Neural crest cell (in vitro differentiated cells): Measurements from ENCODE around the gene TRIM10. TPM values are rescaled to one million over a fixed set of nuclear protein-coding genes. Genes with fewer than 3 reads are reported as not detected.

Source experiments
- DNase-seq: peaks from one replicate; pipeline ENCODE4 v3.0.0; 2021; ENCODE audit warnings: low read depth, mixed read lengths, low spot score
- H3K27ac Mint-ChIP-seq: one replicate; pipeline ENCODE4 v1.8.0; 2021; ENCODE audit warnings: mild to moderate bottlenecking, mixed read lengths; ENCODE audit not compliant: unreplicated experiment
- H3K27me3 Mint-ChIP-seq: 2 replicates; pipeline ENCODE4 v1.8.0; 2021; ENCODE audit warnings: low read depth, mild to moderate bottlenecking, mixed read lengths
- H3K36me3 Mint-ChIP-seq: 2 replicates; pipeline ENCODE4 v1.8.0; 2021; ENCODE audit warnings: low read depth, mild to moderate bottlenecking, mixed read lengths
- H3K4me1 Mint-ChIP-seq: 2 replicates; pipeline ENCODE4 v1.8.0; 2021; ENCODE audit warnings: mixed read lengths
- H3K4me3 Mint-ChIP-seq: one replicate; pipeline ENCODE4 v1.8.0; 2021; ENCODE audit warnings: mild to moderate bottlenecking, mixed read lengths
- H3K9me3 Mint-ChIP-seq: 2 replicates; pipeline ENCODE4 v1.8.0; 2021; ENCODE audit warnings: mixed read lengths
- CTCF ChIP-seq: fragments of 200-600 bp; sonication (generic); conservative IDR thresholded peaks from 2 replicates; pipeline ENCODE4 v1.5.0; 2021; ENCODE audit warnings: antibody characterized with exemption, mild to moderate bottlenecking
- total RNA-seq: library from RNA; stranded (reverse); gene quantifications from 2 replicates; pipeline ENCODE4 v1.2.1, GENCODE V29; 2021

TRIM10 gene
- total RNA-seq, 1 donor from 2014 or later: not detected

- H3K4me3 Mint-ChIP-seq: no peak overlapping the region
- H3K36me3 Mint-ChIP-seq: peaks cover 35% of the 10 kb centered on the region
- DNase-seq: no peak
- H3K4me1 Mint-ChIP-seq: no peaks in the 10 kb centered on the region
- peaks cover 6% of the 10 kb centered on the region for H3K27me3 Mint-ChIP-seq
- H3K9me3 Mint-ChIP-seq: peaks cover 8% of the 10 kb centered on the region
- H3K27ac Mint-ChIP-seq: peak overlapping the region; percentile 21
- TF ChIP-seq CTCF: no peak
Measured at GRCh38 chr6:30184417-30185031, 23.5 kb upstream of the TRIM10 start.

- Mint-ChIP-seq H3K4me3 (no peak overlapping the region), H3K36me3 (peaks cover 13% of the 10 kb centered on the region), H3K27ac (no peak overlapping the region), H3K4me1 (no peaks in the 10 kb centered on the region), H3K9me3 (peaks cover 10% of the 10 kb centered on the region), H3K27me3 (peaks cover 47% of the 10 kb centered on the region)
- no peak for DNase-seq
- TF ChIP-seq CTCF: no peak
Measured at GRCh38 chr6:30180145-30180544, 19.1 kb upstream of the TRIM10 start.

- Mint-ChIP-seq H3K36me3 (peaks cover 5% of the 10 kb centered on the region), H3K27me3 (peaks cover 59% of the 10 kb centered on the region), H3K4me1 (no peaks in the 10 kb centered on the region), H3K27ac (no peak overlapping the region), H3K4me3 (no peak overlapping the region), H3K9me3 (peaks cover 10% of the 10 kb centered on the region)
- no peak for DNase-seq
- no peak for TF ChIP-seq CTCF
Measured at GRCh38 chr6:30178837-30179236, 17.8 kb upstream of the TRIM10 start.

GRCh38 chr6:30175765-30176164 is 14.8 kb upstream of the TRIM10 start:
- DNase-seq: no peak
- peaks cover 7% of the 10 kb centered on the region for H3K9me3 Mint-ChIP-seq
- no peak for TF ChIP-seq CTCF
- H3K4me3 Mint-ChIP-seq: no peak overlapping the region
- H3K36me3 Mint-ChIP-seq: peaks cover under 1% of the 10 kb centered on the region
- no peak overlapping the region for H3K27ac Mint-ChIP-seq
- H3K4me1 Mint-ChIP-seq: peaks cover 5% of the 10 kb centered on the region
- peaks cover 87% of the 10 kb centered on the region for H3K27me3 Mint-ChIP-seq

- Mint-ChIP-seq H3K27ac (no peak overlapping the region), H3K9me3 (no peaks in the 10 kb centered on the region), H3K27me3 (peaks cover 98% of the 10 kb centered on the region), H3K4me1 (peaks cover 5% of the 10 kb centered on the region), H3K4me3 (no peak overlapping the region), H3K36me3 (no peaks in the 10 kb centered on the region)
- DNase-seq: no peak
- TF ChIP-seq CTCF: no peak
Measured at GRCh38 chr6:30172681-30173080, 11.7 kb upstream of the TRIM10 start.
